ENCODE data around the gene STING1. TPM values are rescaled to one million over a fixed set of nuclear protein-coding genes. Genes with fewer than 3 reads are reported as not detected.
"Not testable (repeated sequence)": the region's sequence is repeated elsewhere in the genome, so short reads cannot be mapped to it uniquely, and the experiment has no call there.

Gene STING1
- total and polyA plus RNA-seq, 11 donors, result 20.4 to 119 (median 53.8) TPM

- TF ChIP-seq POLR2A (IDR thresholded peaks at IDR 0.05) (no peak), CTCF (IDR thresholded peaks at IDR 0.05) (no peak)
- ATAC-seq (no peak), DNase-seq (no peak)
- Histone ChIP-seq H3K9me3 (no peaks in the 10 kb centered on the region), H3K4me3 (no peak overlapping the region), H3K27me3 (no peaks in the 10 kb centered on the region), H3K4me1 (peaks cover 0 to 20% (median 7%) of the 10 kb centered on the region in 12 donors), H3K36me3 (no peaks in the 10 kb centered on the region), H3K27ac (no peak overlapping the region)
- WGBS, 4 donors, result 71 to 81% (median 76%) methylated on average over 6 of the region's 6 CpGs
- intact Hi-C loops (cut with DNase I), result loop anchor here (1.0 to 5.0 kb wide), 6 partner anchors 30 to 92 kb away; partner anchors contain the start of genes DNAJC18 (in 1 of the 10) and STING1 (in 1 of the 10)
Observed at GRCh38 chr5:139512786-139513390, 30.3 kb upstream of the STING1 start.

GRCh38 chr5:139504722-139505121, 22.2 kb upstream of the STING1 start:
- H3K27me3 ChIP-seq; H3K4me1 ChIP-seq; H3K4me3 ChIP-seq; intact Hi-C loops (cut with DNase I); DNase-seq; H3K27ac ChIP-seq; H3K36me3 ChIP-seq; ATAC-seq: not testable (repeated sequence)
- H3K9me3 ChIP-seq, result peaks cover 0 to 21% (median 0%) of the 10 kb centered on the region in 12 donors
- WGBS, 4 donors, result 78 to 91% (median 84%) methylated on average over 5 of the region's 5 CpGs

- WGBS, 4 donors, result 79 to 86% (median 83%) methylated on average over 15 of the region's 15 CpGs
- H3K27me3 ChIP-seq; intact Hi-C loops (cut with DNase I); DNase-seq; ATAC-seq; H3K4me1 ChIP-seq; H3K36me3 ChIP-seq; H3K4me3 ChIP-seq; H3K27ac ChIP-seq: not testable (repeated sequence)
- H3K9me3 ChIP-seq, result peaks cover 0 to 21% (median 0%) of the 10 kb centered on the region in 12 donors
Observed at GRCh38 chr5:139503879-139504278, 21.3 kb upstream of the STING1 start.

- H3K27me3 ChIP-seq; DNase-seq; H3K4me3 ChIP-seq; H3K27ac ChIP-seq; ATAC-seq; intact Hi-C loops (cut with DNase I); H3K4me1 ChIP-seq; H3K36me3 ChIP-seq: not testable (repeated sequence)
- WGBS, 4 donors, result 88 to 92% (median 91%) methylated on average over 15 of the region's 15 CpGs
- peaks cover 0 to 21% (median 0%) of the 10 kb centered on the region in 12 donors for H3K9me3 ChIP-seq
Observed at GRCh38 chr5:139503036-139503817, 20.7 kb upstream of the STING1 start.

GRCh38 chr5:139501381-139501780, 18.8 kb upstream of the STING1 start:
- Histone ChIP-seq H3K9me3 (peaks cover 0 to 21% (median 0%) of the 10 kb centered on the region in 12 donors), H3K4me1 (peaks cover 0 to 1% (median 0%) of the 10 kb centered on the region in 12 donors), H3K27me3 (no peaks in the 10 kb centered on the region), H3K4me3 (no peak overlapping the region), H3K36me3 (no peaks in the 10 kb centered on the region), H3K27ac (no peak overlapping the region)
- no peak for DNase-seq
- 82 to 93% (median 93%) methylated on average over 4 of the region's 4 CpGs for WGBS, 4 donors
- ATAC-seq, result no peak
- TF ChIP-seq CTCF (IDR thresholded peaks at IDR 0.05) (no peak), POLR2A (IDR thresholded peaks at IDR 0.05) (no peak)
- intact Hi-C loops (cut with DNase I), result no loop called here

Measured in heart left ventricle (tissue), 16 donors.